Activated B cell treated with CpG ODN at 0.5 μM for 24 hours (primary cell): ENCODE data around the gene GPR17. TPM values are rescaled to one million over a fixed set of nuclear protein-coding genes. Genes with fewer than 3 reads are reported as not detected.
A peak's percentile ranks its signal among the peaks of the same experiment; 100 is the strongest.

ENCODE experiments used
- ATAC-seq: fragments of 200-7000 bp; cut with Tn5 transposase; one replicate; pipeline ENCODE4 v1.10.0; 2021; ENCODE audit warnings: low read depth, mild to moderate bottlenecking, moderate library complexity
- CTCF ChIA-PET: fragments of 350-600 bp; sonication (Branson Sonifier 250); formaldehyde crosslinking; loops from one replicate; lab custom pipeline; 2021; ENCODE audit warnings: antibody characterized with exemption; lab: Charles Lee
- POLR2A ChIA-PET: fragments of 350-600 bp; sonication (Branson Sonifier 250); formaldehyde crosslinking; loops from one replicate; lab custom pipeline; 2021; ENCODE audit warnings: antibody characterized with exemption; lab: Charles Lee
- DNase-seq: peaks from one replicate; pipeline ENCODE4 v3.0.0; 2022
- H3K27ac Mint-ChIP-seq: one replicate; pipeline ENCODE4 v1.8.0; 2020; ENCODE audit warnings: mixed read lengths
- H3K27me3 Mint-ChIP-seq: one replicate; pipeline ENCODE4 v1.8.0; 2021; ENCODE audit warnings: mixed read lengths
- H3K36me3 Mint-ChIP-seq: one replicate; pipeline ENCODE4 v1.8.0; 2021; ENCODE audit warnings: low read depth, mixed read lengths
- H3K4me1 Mint-ChIP-seq: one replicate; pipeline ENCODE4 v1.8.0; 2021; ENCODE audit warnings: mixed read lengths
- H3K4me3 Mint-ChIP-seq: one replicate; pipeline ENCODE4 v1.8.0; 2020; ENCODE audit warnings: mild to moderate bottlenecking, mixed read lengths
- H3K9me3 Mint-ChIP-seq: one replicate; pipeline ENCODE4 v1.8.0; 2020; ENCODE audit warnings: mixed read lengths
- CTCF ChIP-seq: fragments of 200-600 bp; IDR thresholded peaks from one replicate; pipeline ENCODE4 v1.8.0; 2022; ENCODE audit warnings: antibody characterized with exemption, mild to moderate bottlenecking
- intact Hi-C: fragments of 100-400 bp; cut with micrococcal nuclease; formaldehyde crosslinking; loops from one replicate; pipeline ENCODE4 v1.15.1; 2024
- total RNA-seq: library from RNA; stranded (reverse); gene quantifications from 2 replicates; pipeline ENCODE4 v1.2.3, GENCODE V29; 2022

Gene GPR17
- total RNA-seq, 1 donor from 2014 or later, result not detected

GRCh38 chr2:127659408-127660290 lies 13.7 kb downstream of the GPR17 start:
- no peak for DNase-seq
- H3K4me3 Mint-ChIP-seq, result no peak overlapping the region
- no peak overlapping the region for H3K27ac Mint-ChIP-seq
- no peak for TF ChIP-seq CTCF
- no peaks in the 10 kb centered on the region for H3K36me3 Mint-ChIP-seq
- CTCF ChIA-PET, result interaction anchor here (0.8 kb wide), 1 partner anchor 68 kb away, joined by 3 read pairs; no protein-coding TSS in a partner anchor
- H3K27me3 Mint-ChIP-seq, result peaks cover 23% of the 10 kb centered on the region
- no peaks in the 10 kb centered on the region for H3K9me3 Mint-ChIP-seq
- POLR2A ChIA-PET, result no interaction called here
- ATAC-seq, result no peak
- intact Hi-C loops, result no loop called here
- peaks cover 9% of the 10 kb centered on the region for H3K4me1 Mint-ChIP-seq

- no peak for ATAC-seq
- POLR2A ChIA-PET, result no interaction called here
- CTCF ChIA-PET, result no interaction called here
- DNase-seq, result no peak
- no peaks in the 10 kb centered on the region for H3K36me3 Mint-ChIP-seq
- TF ChIP-seq CTCF, result no peak
- intact Hi-C loops, result no loop called here
- no peaks in the 10 kb centered on the region for H3K9me3 Mint-ChIP-seq
- peaks cover 9% of the 10 kb centered on the region for H3K4me1 Mint-ChIP-seq
- no peak overlapping the region for H3K27ac Mint-ChIP-seq
- peaks cover 28% of the 10 kb centered on the region for H3K27me3 Mint-ChIP-seq
- no peak overlapping the region for H3K4me3 Mint-ChIP-seq
Measured at GRCh38 chr2:127660291-127660578, 14.3 kb downstream of the GPR17 start.

- ChIA-PET CTCF (no interaction called here), POLR2A (no interaction called here)
- no peaks in the 10 kb centered on the region for H3K36me3 Mint-ChIP-seq
- H3K27ac Mint-ChIP-seq, result no peak overlapping the region
- H3K4me1 Mint-ChIP-seq, result peaks cover 9% of the 10 kb centered on the region
- no peak for ATAC-seq
- no peaks in the 10 kb centered on the region for H3K9me3 Mint-ChIP-seq
- no peak overlapping the region for H3K4me3 Mint-ChIP-seq
- intact Hi-C loops, result no loop called here
- peak; percentile 12 for DNase-seq
- no peak for TF ChIP-seq CTCF
- H3K27me3 Mint-ChIP-seq, result peaks cover 33% of the 10 kb centered on the region
Measured at GRCh38 chr2:127661072-127661649, 15.2 kb downstream of the GPR17 start.

- peaks cover 41% of the 10 kb centered on the region for H3K27me3 Mint-ChIP-seq
- H3K9me3 Mint-ChIP-seq, result no peaks in the 10 kb centered on the region
- DNase-seq (peak; percentile 7), ATAC-seq (no peak)
- peaks cover 9% of the 10 kb centered on the region for H3K4me1 Mint-ChIP-seq
- intact Hi-C loops, result no loop called here
- no peak overlapping the region for H3K27ac Mint-ChIP-seq
- no peak for TF ChIP-seq CTCF
- CTCF ChIA-PET, result interaction anchor here (0.7 kb wide), 1 partner anchor 12 kb away, joined by 3 read pairs; no protein-coding TSS in a partner anchor
- no peaks in the 10 kb centered on the region for H3K36me3 Mint-ChIP-seq
- H3K4me3 Mint-ChIP-seq, result no peak overlapping the region
- POLR2A ChIA-PET, result no interaction called here
Measured at GRCh38 chr2:127661949-127662510, 16.1 kb downstream of the GPR17 start.

- intact Hi-C loops, result no loop called here
- no peak for TF ChIP-seq CTCF
- DNase-seq (no peak), ATAC-seq (no peak)
- H3K27me3 Mint-ChIP-seq, result peaks cover 44% of the 10 kb centered on the region
- no peak overlapping the region for H3K27ac Mint-ChIP-seq
- no peak overlapping the region for H3K4me3 Mint-ChIP-seq
- no peaks in the 10 kb centered on the region for H3K9me3 Mint-ChIP-seq
- H3K4me1 Mint-ChIP-seq, result peaks cover 9% of the 10 kb centered on the region
- ChIA-PET POLR2A (no interaction called here), CTCF (no interaction called here)
- no peaks in the 10 kb centered on the region for H3K36me3 Mint-ChIP-seq
Measured at GRCh38 chr2:127662937-127663565, 17.1 kb downstream of the GPR17 start.
